ENCODE measurements around the gene CRYGC. TPM values are rescaled to one million over a fixed set of nuclear protein-coding genes. Genes with fewer than 3 reads are reported as not detected.

Gene CRYGC
- total and polyA plus RNA-seq, 11 donors: not detected

DNA sequence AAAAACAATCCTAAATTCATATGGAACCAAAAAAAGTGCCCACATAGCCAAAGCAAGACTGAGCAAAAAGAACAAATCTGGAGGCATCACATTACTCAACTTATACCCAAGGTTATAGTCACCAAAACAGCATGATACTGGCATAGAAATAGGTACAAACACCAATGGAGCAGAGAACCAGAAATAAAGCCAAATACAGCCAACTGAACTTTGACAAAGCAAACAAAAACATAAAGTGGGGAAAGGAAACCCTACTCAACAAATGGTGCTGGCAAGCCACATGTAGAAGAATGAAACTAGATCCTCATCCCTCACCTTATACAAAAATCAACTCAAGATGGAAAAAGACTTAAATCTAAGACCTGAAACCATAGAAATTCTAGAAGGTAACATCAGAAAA lies 45.8 kb downstream of the CRYGC start:
- H3K27me3 ChIP-seq: no peaks in the 10 kb centered on the region
- intact Hi-C loops (cut with DNase I): no loop called here
- H3K4me1 ChIP-seq: no peaks in the 10 kb centered on the region
- no peaks in the 10 kb centered on the region for H3K36me3 ChIP-seq
- TF ChIP-seq, protein P1, sequence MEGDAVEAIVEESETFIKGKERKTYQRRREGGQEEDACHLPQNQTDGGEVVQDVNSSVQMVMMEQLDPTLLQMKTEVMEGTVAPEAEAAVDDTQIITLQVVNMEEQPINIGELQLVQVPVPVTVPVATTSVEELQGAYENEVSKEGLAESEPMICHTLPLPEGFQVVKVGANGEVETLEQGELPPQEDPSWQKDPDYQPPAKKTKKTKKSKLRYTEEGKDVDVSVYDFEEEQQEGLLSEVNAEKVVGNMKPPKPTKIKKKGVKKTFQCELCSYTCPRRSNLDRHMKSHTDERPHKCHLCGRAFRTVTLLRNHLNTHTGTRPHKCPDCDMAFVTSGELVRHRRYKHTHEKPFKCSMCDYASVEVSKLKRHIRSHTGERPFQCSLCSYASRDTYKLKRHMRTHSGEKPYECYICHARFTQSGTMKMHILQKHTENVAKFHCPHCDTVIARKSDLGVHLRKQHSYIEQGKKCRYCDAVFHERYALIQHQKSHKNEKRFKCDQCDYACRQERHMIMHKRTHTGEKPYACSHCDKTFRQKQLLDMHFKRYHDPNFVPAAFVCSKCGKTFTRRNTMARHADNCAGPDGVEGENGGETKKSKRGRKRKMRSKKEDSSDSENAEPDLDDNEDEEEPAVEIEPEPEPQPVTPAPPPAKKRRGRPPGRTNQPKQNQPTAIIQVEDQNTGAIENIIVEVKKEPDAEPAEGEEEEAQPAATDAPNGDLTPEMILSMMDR (IDR thresholded peaks at IDR 0.05): no peak
- TF ChIP-seq POLR2A (IDR thresholded peaks at IDR 0.05): no peak
- ATAC-seq (no peak), DNase-seq (no peak)
- no peak overlapping the region for H3K27ac ChIP-seq
- H3K9me3 ChIP-seq: peaks cover 0 to 8% (median 0%) of the 10 kb centered on the region in 12 donors
- H3K4me3 ChIP-seq: no peak overlapping the region

Other genes with a start within 250 kb of the CRYGC start
- gene PLEKHM3, start 104.3 kb downstream of the CRYGC start, total RNA-seq: 10 to 100 TPM; 10.3 to 28.3 (median 17.4) TPM
- 1 to 10 TPM; 5.2 to 7.3 TPM for gene PLEKHM3, start 104.3 kb downstream of the CRYGC start, polyA plus RNA-seq
- gene CRYGD, start 5.3 kb downstream of the CRYGC start, total RNA-seq: not detected
- gene CRYGD, start 5.3 kb downstream of the CRYGC start, polyA plus RNA-seq: not detected
- not detected for gene CRYGB, start 16.3 kb upstream of the CRYGC start, total RNA-seq
- gene CRYGB, start 16.3 kb upstream of the CRYGC start, polyA plus RNA-seq: not detected
- gene CRYGA, start 33.8 kb upstream of the CRYGC start, total RNA-seq: not detected
- not detected for gene CRYGA, start 33.8 kb upstream of the CRYGC start, polyA plus RNA-seq
- not detected for gene C2orf80, start 60.2 kb upstream of the CRYGC start, total RNA-seq
- not detected for gene C2orf80, start 60.2 kb upstream of the CRYGC start, polyA plus RNA-seq
- gene IDH1, start 125.2 kb upstream of the CRYGC start, total RNA-seq: 100 to 1,000 TPM in 1 of 9 donors, 10 to 100 TPM in 8; 21.5 to 115 (median 34.6) TPM
- 10 to 100 TPM; 16.0 to 20.5 TPM for gene IDH1, start 125.2 kb upstream of the CRYGC start, polyA plus RNA-seq
- 10 to 100 TPM; 12.5 to 31.4 (median 20.3) TPM for gene PIKFYVE, start 136.4 kb upstream of the CRYGC start, total RNA-seq
- 1 to 10 TPM; 4.2 to 6.7 TPM for gene PIKFYVE, start 136.4 kb upstream of the CRYGC start, polyA plus RNA-seq